Measurements from ENCODE around the gene SLC27A1. TPM values are rescaled to one million over a fixed set of nuclear protein-coding genes. Genes with fewer than 3 reads are reported as not detected.
"Not testable (repeated sequence)": the region's sequence is repeated elsewhere in the genome, so short reads cannot be mapped to it uniquely, and the experiment has no call there.

The SLC27A1 gene
- total and polyA plus RNA-seq, 10 of the 15 experiments (the other 5 are each of a cell fraction or from before 2014, with no cell fraction given) = 0.11 to 2.3 (median 1.2) TPM

DNA sequence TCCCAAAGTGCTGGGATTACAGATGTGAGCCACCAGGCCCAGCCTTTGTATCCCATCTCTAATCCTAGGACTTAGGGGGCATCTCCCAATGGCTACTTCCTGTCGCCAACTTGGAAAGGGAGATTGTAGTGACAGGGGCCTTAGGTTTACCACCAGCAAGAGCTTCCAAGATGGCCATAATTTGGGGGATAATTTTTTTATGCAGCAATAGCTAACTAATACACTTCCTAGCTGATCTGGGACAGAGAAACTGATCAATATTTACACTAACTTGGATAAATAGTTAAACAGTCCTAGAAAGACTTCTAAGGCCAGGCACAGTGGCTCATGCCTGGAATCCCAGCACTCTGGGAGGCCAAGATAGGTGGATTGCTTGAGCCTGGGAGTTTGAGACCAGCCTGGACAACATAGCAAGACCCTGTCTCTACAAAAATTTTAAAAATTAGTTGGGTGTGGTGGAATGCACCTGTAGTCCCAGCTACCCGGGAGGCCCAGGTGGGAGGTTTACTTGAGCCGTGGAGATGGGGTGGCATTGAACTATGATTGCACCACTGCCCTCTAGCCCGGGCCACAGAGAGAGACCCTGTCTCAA is 79.8 kb downstream of the SLC27A1 start (continued):
- TF ChIP-seq JUND (IDR thresholded peaks at IDR 0.05; ENCODE audit: low read depth, low read length) (no peak), HDGF (IDR thresholded peaks at IDR 0.05) (no peak)

DNA sequence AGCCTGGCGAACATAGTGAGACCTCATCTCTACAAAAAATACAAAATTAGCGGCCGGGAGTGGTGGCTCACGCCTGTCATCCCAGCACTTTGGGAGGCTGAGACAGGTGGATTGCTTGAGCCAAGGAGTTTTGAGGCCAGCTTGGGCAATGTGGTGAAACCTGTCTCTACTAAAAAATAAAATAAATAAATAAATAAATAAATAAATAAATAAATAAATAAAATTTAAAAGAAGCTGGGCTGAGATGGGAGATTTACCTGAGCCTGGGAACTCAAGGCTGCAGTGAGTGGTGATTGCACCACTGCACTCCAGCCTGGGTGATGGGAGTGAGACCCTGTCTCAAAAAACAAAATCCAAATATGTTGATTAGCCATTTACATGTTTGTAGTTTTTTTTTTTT is 82.4 kb downstream of the SLC27A1 start:
- H2AFZ ChIP-seq (ENCODE audit: control insufficient read depth, low read depth, low read length); DNase-seq (ENCODE audit: low read depth, low spot score); H3K9ac ChIP-seq (ENCODE audit: control insufficient read depth, insufficient read depth, low read length); ATAC-seq; in situ Hi-C loops (cut with MboI); H3K4me1 ChIP-seq (ENCODE audit: control insufficient read depth, insufficient read depth, low read length); H3K27me3 ChIP-seq (replicated peaks in 1 of 2; ENCODE audit: control insufficient read depth in 2 of 2, insufficient read depth in 2 of 2, low read length in 1 of 2); H3K9me3 ChIP-seq (replicated peaks; ENCODE audit: control insufficient read depth, insufficient read depth, low read length); intact Hi-C loops (cut with micrococcal nuclease; ENCODE audit: unreplicated experiment); BruUV-seq (replicated peaks); H3K36me3 ChIP-seq (ENCODE audit: control insufficient read depth in 2 of 2, insufficient read depth in 2 of 2, low read length in 1 of 2); H3K4me3 ChIP-seq; FAIRE-seq; H4K20me1 ChIP-seq (ENCODE audit: control insufficient read depth, insufficient read depth); H3K27ac ChIP-seq (ENCODE audit: control insufficient read depth, insufficient read depth); H3K4me2 ChIP-seq (ENCODE audit: control insufficient read depth, insufficient read depth): not testable (repeated sequence)
- SMC1A ChIA-PET (ENCODE audit: uncharacterized antibody, unreplicated experiment) = interaction anchor here (0.7 to 1.7 kb wide), 5 partner anchors 10 to 41 kb away, joined by 3 to 10 read pairs (median 4); partner anchors contain the start of gene PGLS
- peaks cover 16% of the 10 kb centered on the region for H3K79me2 ChIP-seq (ENCODE audit: control insufficient read depth, insufficient read depth, low read length)
- 98% methylated on average over 4 of the region's 4 CpGs for WGBS (ENCODE audit: insufficient coverage, insufficient replicate concordance, low lambda C conversion rate, missing lambda C conversion rate)
- RAD21 ChIA-PET (ENCODE audit: unreplicated experiment) = interaction anchor here (1.6 kb wide), 1 partner anchor 59 kb away, joined by 6 read pairs; no protein-coding TSS in a partner anchor
- CTCF ChIA-PET = interaction anchor here (0.8 to 3.8 kb wide), 5 partner anchors 23 to 224 kb away, joined by 3 to 11 read pairs (median 3); partner anchors contain the start of gene PGLS
- POLR2A ChIA-PET = interaction anchor here (0.6 kb wide), 4 partner anchors 9 to 306 kb away, joined by 3 read pairs; no protein-coding TSS in a partner anchor

DNA sequence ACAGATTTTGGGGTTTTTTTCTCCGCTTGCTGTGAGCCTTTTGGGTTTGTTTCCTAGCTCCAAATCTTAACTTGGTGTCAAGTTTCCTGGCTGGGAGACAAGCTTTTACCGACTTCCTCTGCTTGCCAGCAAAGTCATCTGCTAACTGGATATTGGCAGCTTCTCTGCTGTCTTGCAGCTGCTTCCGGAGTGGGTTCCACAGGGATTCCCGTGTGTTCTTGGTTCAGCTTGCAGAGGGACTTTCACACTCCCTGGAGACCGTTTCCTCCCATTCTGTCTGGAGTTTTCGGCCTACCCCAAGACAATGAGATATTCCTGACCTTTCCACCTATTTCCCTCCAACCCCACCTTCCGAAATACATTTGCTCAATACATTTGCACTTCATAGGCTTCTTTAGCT is 82.9 kb downstream of the SLC27A1 start:
- intact Hi-C loops (cut with micrococcal nuclease; ENCODE audit: unreplicated experiment) = no loop called here
- ChIA-PET CTCF (interaction anchor here (0.8 to 3.8 kb wide), 5 partner anchors 20 to 223 kb away, joined by 3 to 11 read pairs (median 4); partner anchors contain the start of gene PGLS), RAD21 (ENCODE audit: unreplicated experiment) (interaction anchor here (1.6 kb wide), 1 partner anchor 59 kb away, joined by 6 read pairs; no protein-coding TSS in a partner anchor), SMC1A (ENCODE audit: uncharacterized antibody, unreplicated experiment) (interaction anchor here (0.7 to 1.7 kb wide), 5 partner anchors 10 to 42 kb away, joined by 3 to 10 read pairs (median 4); partner anchors contain the start of gene PGLS), POLR2A (interaction anchor here (0.6 kb wide), 4 partner anchors 10 to 306 kb away, joined by 3 to 4 read pairs (median 3); no protein-coding TSS in a partner anchor)
- in situ Hi-C loops (cut with MboI) = no loop called here
- Histone ChIP-seq H3K79me2 (ENCODE audit: control insufficient read depth, insufficient read depth, low read length) (peaks cover 16% of the 10 kb centered on the region), H3K9ac (ENCODE audit: control insufficient read depth, insufficient read depth, low read length) (no peak overlapping the region), H3K27me3 (replicated peaks in 1 of 2; ENCODE audit: control insufficient read depth in 2 of 2, insufficient read depth in 2 of 2, low read length in 1 of 2) (no peaks in the 10 kb centered on the region), H3K36me3 (ENCODE audit: control insufficient read depth in 2 of 2, insufficient read depth in 2 of 2, low read length in 1 of 2) (no peaks in the 10 kb centered on the region), H3K4me2 (ENCODE audit: control insufficient read depth, insufficient read depth) (no peak overlapping the region), H4K20me1 (ENCODE audit: control insufficient read depth, insufficient read depth) (no peaks in the 10 kb centered on the region), H3K9me3 (replicated peaks; ENCODE audit: control insufficient read depth, insufficient read depth, low read length) (no peaks in the 10 kb centered on the region), H2AFZ (ENCODE audit: control insufficient read depth, low read depth, low read length) (no peak overlapping the region), H3K4me1 (ENCODE audit: control insufficient read depth, insufficient read depth, low read length) (0 out of 2 replicates have a peak, but pooled peaks cover 4% of the 10 kb centered on the region), H3K4me3 (no peak overlapping the region), H3K27ac (ENCODE audit: control insufficient read depth, insufficient read depth) (no peak overlapping the region)
- BruUV-seq (replicated peaks) = no TSS peak
- WGBS (ENCODE audit: insufficient coverage, insufficient replicate concordance, low lambda C conversion rate, missing lambda C conversion rate) = 78% methylated on average over 7 of the region's 7 CpGs
- ATAC-seq = no peak
- no peak for DNase-seq (ENCODE audit: low read depth, low spot score)
- no peak for FAIRE-seq
- TF ChIP-seq SMARCA5 (IDR thresholded peaks at IDR 0.05) = no peak
- no peak for TF ChIP-seq TCF12 (IDR thresholded peaks at IDR 0.05; ENCODE audit: low read depth, low read length)
- TF ChIP-seq CREB1 (IDR thresholded peaks at IDR 0.05; ENCODE audit: low read depth) = no peak
- TF ChIP-seq, protein P1, sequence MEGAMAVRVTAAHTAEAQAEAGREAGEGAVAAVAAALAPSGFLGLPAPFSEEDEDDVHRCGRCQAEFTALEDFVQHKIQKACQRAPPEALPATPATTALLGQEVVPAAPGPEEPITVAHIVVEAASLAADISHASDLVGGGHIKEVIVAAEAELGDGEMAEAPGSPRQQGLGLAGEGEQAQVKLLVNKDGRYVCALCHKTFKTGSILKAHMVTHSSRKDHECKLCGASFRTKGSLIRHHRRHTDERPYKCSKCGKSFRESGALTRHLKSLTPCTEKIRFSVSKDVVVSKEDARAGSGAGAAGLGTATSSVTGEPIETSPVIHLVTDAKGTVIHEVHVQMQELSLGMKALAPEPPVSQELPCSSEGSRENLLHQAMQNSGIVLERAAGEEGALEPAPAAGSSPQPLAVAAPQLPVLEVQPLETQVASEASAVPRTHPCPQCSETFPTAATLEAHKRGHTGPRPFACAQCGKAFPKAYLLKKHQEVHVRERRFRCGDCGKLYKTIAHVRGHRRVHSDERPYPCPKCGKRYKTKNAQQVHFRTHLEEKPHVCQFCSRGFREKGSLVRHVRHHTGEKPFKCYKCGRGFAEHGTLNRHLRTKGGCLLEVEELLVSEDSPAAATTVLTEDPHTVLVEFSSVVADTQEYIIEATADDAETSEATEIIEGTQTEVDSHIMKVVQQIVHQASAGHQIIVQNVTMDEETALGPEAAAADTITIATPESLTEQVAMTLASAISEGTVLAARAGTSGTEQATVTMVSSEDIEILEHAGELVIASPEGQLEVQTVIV (IDR thresholded peaks at IDR 0.05; ENCODE audit: borderline replicate concordance, partially characterized antibody) = no peak
- no peak for TF ChIP-seq PAX8 (IDR thresholded peaks at IDR 0.05)
- no peak for TF ChIP-seq ETV6 (conservative IDR thresholded peaks at IDR 0.05 in 1 of 2, IDR thresholded peaks at IDR 0.05 in 1 of 2; ENCODE audit: borderline replicate concordance in 1 of 2, low read depth in 1 of 2)
- no peak for TF ChIP-seq NFXL1 (IDR thresholded peaks at IDR 0.05; ENCODE audit: borderline replicate concordance)
- TF ChIP-seq, protein P2, sequence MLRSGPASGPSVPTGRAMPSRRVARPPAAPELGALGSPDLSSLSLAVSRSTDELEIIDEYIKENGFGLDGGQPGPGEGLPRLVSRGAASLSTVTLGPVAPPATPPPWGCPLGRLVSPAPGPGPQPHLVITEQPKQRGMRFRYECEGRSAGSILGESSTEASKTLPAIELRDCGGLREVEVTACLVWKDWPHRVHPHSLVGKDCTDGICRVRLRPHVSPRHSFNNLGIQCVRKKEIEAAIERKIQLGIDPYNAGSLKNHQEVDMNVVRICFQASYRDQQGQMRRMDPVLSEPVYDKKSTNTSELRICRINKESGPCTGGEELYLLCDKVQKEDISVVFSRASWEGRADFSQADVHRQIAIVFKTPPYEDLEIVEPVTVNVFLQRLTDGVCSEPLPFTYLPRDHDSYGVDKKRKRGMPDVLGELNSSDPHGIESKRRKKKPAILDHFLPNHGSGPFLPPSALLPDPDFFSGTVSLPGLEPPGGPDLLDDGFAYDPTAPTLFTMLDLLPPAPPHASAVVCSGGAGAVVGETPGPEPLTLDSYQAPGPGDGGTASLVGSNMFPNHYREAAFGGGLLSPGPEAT (IDR thresholded peaks at IDR 0.05; ENCODE audit: low read depth) = no peak
- no peak for TF ChIP-seq IRF4 (IDR thresholded peaks at IDR 0.05; ENCODE audit: low read depth, low read length)
